Kidney epithelial cell (primary cell): Measurements from ENCODE around the gene ZNF627. TPM values are rescaled to one million over a fixed set of nuclear protein-coding genes. Genes with fewer than 3 reads are reported as not detected.

Experiments
- DNase-seq: peaks from one replicate; pipeline ENCODE4 v3.0.0-alpha.2; 2010; ENCODE audit warnings: low read depth
- H3K27me3 ChIP-seq: 2 replicates; pipeline ENCODE4 v1.6.0; 2011; ENCODE audit warnings: low read length; ENCODE audit not compliant: control insufficient read depth, insufficient read depth
- H3K36me3 ChIP-seq: 2 replicates; pipeline ENCODE4 v1.5.1; 2011; ENCODE audit warnings: low read length; ENCODE audit not compliant: control insufficient read depth, insufficient read depth
- H3K4me3 ChIP-seq: 2 replicates; pipeline ENCODE4 v1.5.1; 2011; ENCODE audit warnings: low read depth, mild to moderate bottlenecking, control low read depth, low read length
- total RNA-seq: library from RNA; depleted of rRNA; stranded (reverse); fragments of >200 nt; gene quantifications from 2 replicates; pipeline ENCODE4 v1.2.3, GENCODE V29; 2015
- TF ChIP-seq, protein P1 (sequence below): IDR thresholded peaks from 2 replicates; pipeline ENCODE4 v1.5.1; 2011; ENCODE audit warnings: mild to moderate bottlenecking, moderate library complexity, low read length, control low read depth, inconsistent platforms; ENCODE audit not compliant: insufficient read depth, poor library complexity, severe bottlenecking

Gene ZNF627
- total RNA-seq, 1 donor from 2014 or later: 23.1 TPM

DNA sequence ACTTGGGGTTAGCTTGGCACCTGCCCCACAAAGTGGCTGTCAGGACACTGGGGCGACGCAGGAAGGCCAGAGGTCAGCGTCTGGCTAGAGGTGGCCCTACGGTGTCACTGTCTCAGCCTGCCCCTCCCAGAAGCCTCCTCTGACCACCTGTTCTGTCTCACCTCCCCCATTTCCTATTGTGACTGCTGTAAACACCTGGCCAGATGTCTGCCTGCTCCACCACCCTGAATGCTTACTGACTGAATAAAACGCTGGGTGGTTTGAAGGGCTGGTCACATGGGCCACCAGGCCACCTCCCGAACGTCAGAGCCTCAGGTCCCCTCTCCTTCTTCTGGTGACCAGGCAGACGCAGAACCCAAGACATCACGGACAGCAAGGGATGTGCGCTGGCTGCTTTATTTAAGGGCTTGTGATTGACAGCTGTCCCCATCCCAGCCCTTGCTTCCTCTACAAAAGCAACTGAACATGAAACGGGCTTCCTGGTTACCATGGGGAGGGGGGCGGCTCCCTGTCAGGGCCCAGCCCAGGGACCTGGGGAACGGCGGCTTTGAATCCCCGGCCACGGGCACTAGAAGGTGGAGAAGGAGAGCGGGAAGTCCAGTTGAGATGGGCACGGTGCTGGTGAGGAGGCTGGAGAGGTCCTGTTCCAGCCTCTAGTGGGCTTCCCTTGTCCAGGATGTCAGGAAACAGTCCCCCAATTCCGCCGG, 44.5 kb upstream of the ZNF627 start:
- Histone ChIP-seq H3K4me3 (no peak overlapping the region), H3K36me3 (peaks cover 1% of the 10 kb centered on the region), H3K27me3 (no peaks in the 10 kb centered on the region)
- TF ChIP-seq, protein P1, sequence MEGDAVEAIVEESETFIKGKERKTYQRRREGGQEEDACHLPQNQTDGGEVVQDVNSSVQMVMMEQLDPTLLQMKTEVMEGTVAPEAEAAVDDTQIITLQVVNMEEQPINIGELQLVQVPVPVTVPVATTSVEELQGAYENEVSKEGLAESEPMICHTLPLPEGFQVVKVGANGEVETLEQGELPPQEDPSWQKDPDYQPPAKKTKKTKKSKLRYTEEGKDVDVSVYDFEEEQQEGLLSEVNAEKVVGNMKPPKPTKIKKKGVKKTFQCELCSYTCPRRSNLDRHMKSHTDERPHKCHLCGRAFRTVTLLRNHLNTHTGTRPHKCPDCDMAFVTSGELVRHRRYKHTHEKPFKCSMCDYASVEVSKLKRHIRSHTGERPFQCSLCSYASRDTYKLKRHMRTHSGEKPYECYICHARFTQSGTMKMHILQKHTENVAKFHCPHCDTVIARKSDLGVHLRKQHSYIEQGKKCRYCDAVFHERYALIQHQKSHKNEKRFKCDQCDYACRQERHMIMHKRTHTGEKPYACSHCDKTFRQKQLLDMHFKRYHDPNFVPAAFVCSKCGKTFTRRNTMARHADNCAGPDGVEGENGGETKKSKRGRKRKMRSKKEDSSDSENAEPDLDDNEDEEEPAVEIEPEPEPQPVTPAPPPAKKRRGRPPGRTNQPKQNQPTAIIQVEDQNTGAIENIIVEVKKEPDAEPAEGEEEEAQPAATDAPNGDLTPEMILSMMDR: no peak
- no peak for DNase-seq

DNA sequence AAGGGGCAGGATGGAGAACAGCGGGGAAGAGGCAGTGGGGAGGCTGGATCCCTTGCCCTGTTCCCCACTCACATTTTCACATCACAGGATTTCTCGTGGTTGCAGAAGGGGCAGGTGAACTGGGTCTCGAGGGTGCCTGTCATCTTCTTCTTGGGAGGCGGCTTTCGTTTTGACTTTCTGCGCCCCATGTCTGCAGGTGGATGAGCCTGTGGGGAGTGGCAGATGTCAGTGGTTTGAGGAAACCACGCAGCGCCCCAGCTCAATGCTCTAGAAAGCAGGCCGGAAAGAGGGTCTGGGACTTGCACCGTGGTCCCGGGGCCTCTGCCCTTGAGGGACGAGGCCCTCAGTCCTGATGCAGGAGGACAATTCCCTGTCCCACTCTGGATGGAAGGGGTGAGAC, 43.1 kb upstream of the ZNF627 start:
- no peak for DNase-seq
- TF ChIP-seq, protein P1: no peak
- H3K27me3 ChIP-seq: no peaks in the 10 kb centered on the region
- H3K36me3 ChIP-seq: peaks cover 1% of the 10 kb centered on the region
- H3K4me3 ChIP-seq: no peak overlapping the region

DNA sequence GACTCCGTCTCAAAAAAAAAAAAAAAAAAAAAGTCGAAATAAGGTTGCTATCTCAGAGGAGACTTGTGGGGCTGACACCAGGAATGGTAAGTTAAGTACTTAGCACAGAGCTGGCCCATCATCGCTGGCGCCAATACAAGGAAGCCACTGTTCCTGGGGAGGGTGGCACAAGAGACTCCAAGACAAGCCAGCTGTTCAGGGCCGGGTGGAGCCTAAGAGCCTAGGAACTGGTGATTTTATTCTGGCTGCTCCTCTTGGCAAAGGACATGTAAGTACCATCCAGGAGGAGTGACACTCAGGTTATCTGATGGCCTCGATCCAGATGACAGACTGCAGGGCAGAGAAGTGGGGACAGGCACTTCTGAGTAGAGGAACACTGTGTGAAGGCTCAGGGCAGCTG, 42.0 kb upstream of the ZNF627 start:
- no peak overlapping the region for H3K4me3 ChIP-seq
- H3K36me3 ChIP-seq: peaks cover 1% of the 10 kb centered on the region
- no peaks in the 10 kb centered on the region for H3K27me3 ChIP-seq
- no peak for DNase-seq
- TF ChIP-seq, protein P1: no peak

DNA sequence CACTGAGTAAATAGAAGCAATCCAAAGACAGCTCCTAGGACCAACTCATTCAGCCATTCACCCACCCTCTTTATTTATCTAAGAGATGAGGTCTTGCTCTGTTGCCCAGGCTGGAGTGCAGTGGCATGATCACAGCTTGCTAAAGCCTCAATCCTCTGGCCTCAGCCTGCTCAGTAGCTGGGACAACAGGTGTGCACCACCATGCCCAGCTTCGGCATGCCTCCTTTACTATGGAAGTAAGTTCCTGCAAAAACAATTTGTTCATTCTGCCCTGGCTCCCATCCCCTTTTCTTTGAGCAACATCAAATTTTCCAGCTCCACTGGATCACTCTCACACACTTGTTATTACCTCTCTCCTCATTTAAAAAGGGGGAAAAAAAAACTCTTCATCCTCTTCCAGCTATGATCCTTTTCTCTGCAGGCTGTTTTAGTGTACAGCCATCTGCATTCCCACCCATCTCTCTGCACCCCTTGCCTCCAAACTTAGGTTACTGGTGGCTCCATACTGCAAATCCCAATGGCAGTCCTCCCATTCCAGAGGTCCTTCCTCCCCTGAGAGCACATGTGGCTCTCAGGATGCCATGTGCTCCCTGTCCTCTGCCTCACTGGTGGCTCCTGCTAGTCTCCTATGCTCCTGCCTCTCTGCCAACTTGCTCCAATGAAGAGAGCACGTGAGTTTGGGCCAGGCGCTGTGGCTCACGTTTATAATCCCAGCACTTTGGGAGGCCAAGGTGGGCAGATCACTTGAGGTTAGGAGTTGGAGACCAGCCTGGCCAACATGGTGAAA, 40.5 kb upstream of the ZNF627 start:
- H3K27me3 ChIP-seq: no peaks in the 10 kb centered on the region
- DNase-seq: no peak
- peaks cover 1% of the 10 kb centered on the region for H3K36me3 ChIP-seq
- H3K4me3 ChIP-seq: no peak overlapping the region
- TF ChIP-seq, protein P1: no peak

DNA sequence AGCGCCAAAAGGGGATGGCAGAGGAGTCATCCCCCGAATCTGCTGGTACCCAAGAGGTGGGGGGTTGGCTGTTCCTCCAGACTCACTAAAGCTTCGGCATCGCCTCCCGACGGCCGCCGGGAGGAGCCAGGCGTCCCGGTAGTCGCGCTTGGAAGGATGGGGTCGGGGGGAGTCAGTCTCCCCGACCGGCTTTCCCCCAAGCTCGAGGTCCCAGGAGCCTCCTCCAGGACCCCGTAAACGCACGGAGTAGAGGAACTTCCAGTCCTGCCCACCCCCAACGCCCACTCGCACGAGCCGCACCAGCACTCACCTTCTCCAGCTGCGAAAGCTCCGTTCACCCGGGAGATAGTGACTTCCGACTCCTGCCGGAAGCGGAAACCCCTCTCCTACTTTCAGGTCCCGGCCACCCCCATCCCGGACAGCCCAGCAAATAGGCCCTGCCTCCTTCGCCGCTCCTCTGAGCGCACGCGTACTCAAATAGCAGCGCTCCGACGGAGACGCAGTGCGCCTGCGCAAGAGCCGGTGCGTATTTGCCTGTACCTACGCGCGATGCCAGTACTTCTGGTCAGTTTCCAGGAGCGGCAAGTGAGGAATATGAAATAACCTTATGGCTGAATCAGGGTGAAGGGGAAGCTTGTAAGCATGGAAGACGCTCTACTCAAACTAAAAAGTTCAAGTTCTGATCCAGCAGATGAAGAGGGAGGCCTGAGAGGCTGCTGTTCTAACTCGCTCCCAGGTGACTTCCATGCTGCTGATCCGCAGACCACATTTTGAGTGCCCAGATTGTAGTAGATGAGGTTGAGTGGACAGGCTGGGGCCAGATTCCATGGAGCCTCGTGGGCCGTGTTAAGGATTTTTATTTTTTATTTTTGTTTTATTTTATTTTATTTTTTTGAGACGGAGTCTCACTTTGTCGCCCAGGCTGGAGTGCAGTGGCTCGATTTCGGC, 38.1 kb upstream of the ZNF627 start, which contains the start of gene ELOF1:
ELOF1 (minus strand) TSS at position 350 of the 948 bp plus-strand sequence. CDS start 4,883 bp downstream, outside the sequence.
- H3K4me3 ChIP-seq: peak within 1 kb of the TSS; percentile 83
- TF ChIP-seq, protein P1: peak; percentile 17
- no peaks in the 10 kb centered on the region for H3K36me3 ChIP-seq
- H3K27me3 ChIP-seq: no peaks in the 10 kb centered on the region
- peak; percentile 95 for DNase-seq
